OCI-LY3 (cell line): ENCODE data around the gene YBX2.

Source experiments
- CTCF ChIP-seq: fragments of 200-600, 300-600 bp; sonication (generic); IDR thresholded peaks from 2 replicates; pipeline ENCODE4 v1.5.1; 2014; ENCODE audit warnings: antibody characterized with exemption, low read length, low read depth
- EZH2phosphoT487 ChIP-seq: fragments of 200-600 bp; shearing (Covaris generic); IDR thresholded peaks from 2 replicates; pipeline ENCODE4 v1.6.1; 2018; ENCODE audit warnings: antibody characterized with exemption, mixed run types, low read depth

GRCh38 chr17:7334938-7335538 is 40.6 kb upstream of the YBX2 start:
- TF ChIP-seq CTCF (no peak), EZH2phosphoT487 (no peak)
